COLO829 (cell line): ENCODE data around the gene RNFT2.
A peak's percentile ranks its signal among the peaks of the same experiment; 100 is the strongest.
"Not testable (repeated sequence)": the region's sequence is repeated elsewhere in the genome, so short reads cannot be mapped to it uniquely, and the experiment has no call there.

Experiments
- DNase-seq: peaks from one replicate; pipeline ENCODE4 v3.0.0; 2012; ENCODE audit warnings: low spot score

RNFT2 gene

GRCh38 chr12:116797885-116798284 lies 59.8 kb downstream of the RNFT2 start:
- DNase-seq, result no peak

- no peak for DNase-seq
Observed at GRCh38 chr12:116798719-116799118, 60.6 kb downstream of the RNFT2 start.

GRCh38 chr12:116799955-116800354 lies 61.8 kb downstream of the RNFT2 start:
- no peak for DNase-seq

GRCh38 chr12:116800918-116801317 lies 62.8 kb downstream of the RNFT2 start:
- no peak for DNase-seq

- DNase-seq, result no peak
Observed at GRCh38 chr12:116802018-116802417, 63.9 kb downstream of the RNFT2 start.

- no peak for DNase-seq
Observed at GRCh38 chr12:116803013-116803736, 65.1 kb downstream of the RNFT2 start.

- DNase-seq, result no peak
Observed at GRCh38 chr12:116804051-116804450, 65.9 kb downstream of the RNFT2 start.

- no peak for DNase-seq
Observed at GRCh38 chr12:116806845-116807440, 68.8 kb downstream of the RNFT2 start.

- no peak for DNase-seq
Observed at GRCh38 chr12:116807546-116807945, 69.4 kb downstream of the RNFT2 start.

GRCh38 chr12:116808113-116809105 lies 70.3 kb downstream of the RNFT2 start:
- no peak for DNase-seq

GRCh38 chr12:116812238-116812637 lies 74.1 kb downstream of the RNFT2 start:
- no peak for DNase-seq

- no peak for DNase-seq
Observed at GRCh38 chr12:116813271-116814041, 75.3 kb downstream of the RNFT2 start.

GRCh38 chr12:116814766-116815165 lies 76.7 kb downstream of the RNFT2 start:
- DNase-seq, result not testable (repeated sequence)

GRCh38 chr12:116818341-116818856 lies 80.3 kb downstream of the RNFT2 start:
- DNase-seq, result no peak

GRCh38 chr12:116818948-116819832 lies 81.1 kb downstream of the RNFT2 start:
- peak; percentile 85 for DNase-seq

- DNase-seq, result no peak
Observed at GRCh38 chr12:116820064-116820656, 82.0 kb downstream of the RNFT2 start.

GRCh38 chr12:116821291-116821690 lies 83.2 kb downstream of the RNFT2 start:
- no peak for DNase-seq

- no peak for DNase-seq
Observed at GRCh38 chr12:116827432-116827831, 89.3 kb downstream of the RNFT2 start.

- no peak for DNase-seq
Observed at GRCh38 chr12:116832353-116832752, 94.2 kb downstream of the RNFT2 start.

GRCh38 chr12:116833474-116833873 lies 95.4 kb downstream of the RNFT2 start:
- no peak for DNase-seq
